Measurements from ENCODE around the gene PSMB7.
"Not testable (repeated sequence)": the region's sequence is repeated elsewhere in the genome, so short reads cannot be mapped to it uniquely, and the experiment has no call there.

The PSMB7 gene

GRCh38 chr9:124442826-124443225 lies 27.6 kb upstream of the PSMB7 start:
- DNase-seq, result no peak

GRCh38 chr9:124442379-124442778 lies 27.1 kb upstream of the PSMB7 start:
- DNase-seq, result no peak

DNA sequence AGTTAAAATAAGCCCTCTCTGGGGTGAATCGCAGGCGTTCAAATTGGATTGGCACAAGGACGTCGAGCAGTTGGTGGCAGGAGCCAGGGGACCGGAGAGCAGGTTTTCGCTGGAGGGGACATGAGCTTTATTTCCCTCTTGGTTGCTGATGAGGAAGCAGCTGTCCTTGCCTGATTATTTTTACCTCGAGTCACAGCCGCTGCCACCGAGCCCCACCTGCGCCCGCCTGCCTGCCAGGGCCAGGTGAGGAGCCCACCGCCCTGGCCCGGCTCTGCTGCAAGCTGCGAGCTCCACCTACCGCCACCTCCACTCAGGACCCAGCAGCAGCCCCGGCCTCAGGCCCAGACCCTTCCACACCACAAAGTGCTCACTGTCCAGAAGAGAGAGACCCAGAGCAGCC lies 26.0 kb upstream of the PSMB7 start:
- no peak for DNase-seq

- no peak for DNase-seq
These were observed 25.5 kb upstream of the PSMB7 start for GRCh38 chr9:124440786-124441185.

DNA sequence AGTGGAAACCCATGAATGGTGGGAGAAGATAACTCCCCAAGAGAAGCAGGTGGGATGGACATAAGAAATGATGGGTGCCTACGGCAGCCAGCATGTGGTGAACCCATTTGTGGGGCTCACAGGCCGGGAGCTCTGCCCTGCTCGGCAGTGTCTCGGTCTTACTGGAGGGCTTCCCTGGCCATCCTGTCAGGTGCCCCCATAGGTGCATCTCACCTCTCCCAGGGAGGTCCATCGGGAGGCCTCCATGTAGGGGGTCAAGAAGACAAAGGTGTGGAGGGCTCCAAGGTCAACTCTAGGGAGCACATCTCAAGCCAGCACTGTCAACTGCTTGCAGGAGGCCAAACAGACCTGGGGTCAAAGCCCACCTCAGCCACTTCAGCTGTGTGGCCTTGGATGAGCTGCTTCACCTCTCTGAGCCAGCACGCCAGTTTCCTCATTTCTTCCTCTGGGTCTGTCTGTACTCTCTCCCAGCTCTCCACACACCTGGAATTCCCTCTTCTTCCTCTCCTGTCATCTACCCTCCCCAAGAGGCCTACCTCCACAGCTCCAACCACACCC lies 24.5 kb upstream of the PSMB7 start:
- no peak for DNase-seq

GRCh38 chr9:124439086-124439485 lies 23.8 kb upstream of the PSMB7 start:
- no peak for DNase-seq

DNA sequence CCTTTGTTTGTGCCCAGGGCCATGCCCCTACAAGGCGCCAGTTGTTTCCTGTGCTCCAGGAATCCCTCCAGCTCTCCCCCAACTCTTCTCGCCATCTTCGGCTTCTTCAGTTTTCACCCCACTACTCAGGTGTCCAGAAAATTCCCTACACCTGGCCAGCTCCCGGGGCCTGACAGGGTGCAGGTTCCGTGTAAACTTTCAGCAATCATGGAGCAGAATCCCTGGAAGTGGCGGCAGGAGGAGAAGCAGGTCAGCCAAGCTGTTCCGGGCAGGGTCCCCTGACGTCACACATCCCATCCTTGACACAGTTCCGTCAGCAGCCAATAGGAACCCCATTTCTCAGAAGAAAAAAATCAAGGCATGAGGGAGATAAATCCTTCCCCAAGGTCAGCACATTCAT lies 22.8 kb upstream of the PSMB7 start:
- DNase-seq, result no peak

DNA sequence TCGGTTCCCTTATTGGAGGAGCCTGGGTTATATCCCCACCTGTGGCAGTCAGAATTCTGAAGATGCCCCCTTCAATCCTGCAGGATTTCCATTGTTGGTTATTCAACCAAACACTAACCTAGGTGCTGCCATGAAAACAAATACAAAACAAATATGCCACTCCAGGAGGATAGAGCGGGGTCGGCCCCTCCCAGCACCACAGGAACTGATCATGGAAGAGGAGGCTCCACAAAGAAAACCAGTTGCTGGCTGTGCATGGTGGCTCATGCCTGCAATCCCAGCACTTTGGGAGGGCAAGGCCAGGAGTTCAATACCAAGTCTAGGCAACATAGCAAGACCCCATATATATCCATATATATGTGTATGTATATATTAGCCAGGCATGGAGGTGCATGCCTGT lies 21.8 kb upstream of the PSMB7 start:
- no peak for DNase-seq

DNA sequence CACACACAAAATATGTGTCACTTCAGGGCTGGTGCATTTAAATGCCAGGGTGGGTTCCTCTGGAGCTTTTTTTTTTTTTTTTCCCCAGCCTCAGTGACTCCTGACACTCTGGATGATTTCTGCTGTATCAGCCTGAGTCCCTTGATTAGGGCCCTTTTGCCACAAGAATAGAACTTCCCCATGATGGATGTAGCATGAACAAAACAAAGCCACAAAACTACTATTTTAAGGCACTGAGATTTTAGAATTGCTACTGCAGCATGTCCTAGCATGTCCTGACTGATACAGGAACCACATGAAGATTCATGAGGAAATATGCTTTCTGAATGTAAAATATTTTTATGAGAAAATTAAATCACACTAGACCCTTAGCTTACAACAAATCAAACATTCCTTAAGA lies 21.1 kb upstream of the PSMB7 start:
- DNase-seq, result no peak

DNA sequence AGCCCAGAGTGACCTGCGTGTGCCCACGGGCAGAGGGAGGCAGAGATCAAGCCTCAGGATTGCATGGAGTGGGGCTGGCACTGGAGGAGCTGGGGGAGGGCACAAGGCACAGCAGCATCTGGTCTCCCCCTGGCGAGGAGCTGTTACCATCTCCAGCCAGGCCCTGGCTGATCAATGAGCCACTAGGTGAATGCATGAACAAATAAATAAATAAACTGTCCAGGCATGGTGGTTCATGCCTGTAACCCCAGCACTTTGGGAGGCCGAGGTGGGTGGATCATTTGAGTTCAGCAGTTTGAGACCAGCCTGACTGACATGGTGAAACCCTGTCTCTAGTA lies 14.3 kb upstream of the PSMB7 start:
- no peak for DNase-seq

GRCh38 chr9:124428751-124429529 lies 13.7 kb upstream of the PSMB7 start:
- no peak for DNase-seq

GRCh38 chr9:124427281-124427680 lies 12.0 kb upstream of the PSMB7 start:
- DNase-seq, result no peak

- no peak for DNase-seq
These were observed 11.1 kb upstream of the PSMB7 start for GRCh38 chr9:124426361-124426760.

- not testable (repeated sequence) for DNase-seq
These were observed 10.5 kb upstream of the PSMB7 start for GRCh38 chr9:124425733-124426132.

- DNase-seq, result no peak
These were observed 8.3 kb upstream of the PSMB7 start for GRCh38 chr9:124423591-124423990.

GRCh38 chr9:124423155-124423554 lies 7.9 kb upstream of the PSMB7 start:
- DNase-seq, result no peak

- no peak for DNase-seq
These were observed 5.8 kb upstream of the PSMB7 start for GRCh38 chr9:124420991-124421543.

DNA sequence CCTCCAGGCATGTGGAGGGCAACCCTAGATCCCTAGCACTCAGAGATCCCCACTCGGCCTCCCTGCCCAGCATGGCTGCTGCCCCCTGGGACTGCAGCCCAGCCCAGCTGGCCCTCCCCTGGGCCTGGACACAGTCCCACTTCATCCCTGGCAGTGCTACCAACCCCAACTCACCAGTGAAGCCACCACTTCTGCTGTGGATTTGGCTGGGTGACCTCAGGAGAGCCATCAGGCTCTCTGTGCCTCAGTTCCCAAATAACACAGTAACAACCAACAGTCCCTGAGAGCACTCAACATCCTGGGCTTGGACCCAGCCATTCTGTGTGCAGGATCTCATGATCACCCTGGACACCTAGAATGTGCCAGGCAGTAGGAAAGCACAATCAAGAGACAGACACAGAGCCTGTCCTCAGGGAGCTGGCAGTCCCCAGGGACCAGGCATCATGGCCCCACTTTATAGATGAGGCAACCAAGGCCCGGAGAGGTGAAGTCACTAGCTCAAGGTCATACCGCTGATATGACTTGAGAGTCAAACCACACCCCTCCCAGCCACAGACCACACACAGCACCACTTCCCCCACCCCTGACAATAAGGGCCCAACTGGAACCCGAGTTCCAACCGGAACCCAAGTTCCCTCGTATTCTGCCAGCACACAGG lies 4.7 kb upstream of the PSMB7 start:
- DNase-seq, result no peak

- DNase-seq, result no peak
These were observed 726 bp upstream of the PSMB7 start for GRCh38 chr9:124415852-124416484.

GRCh38 chr9:124414612-124415011 lies 630 bp downstream of the PSMB7 start:
- no peak for DNase-seq

DNA sequence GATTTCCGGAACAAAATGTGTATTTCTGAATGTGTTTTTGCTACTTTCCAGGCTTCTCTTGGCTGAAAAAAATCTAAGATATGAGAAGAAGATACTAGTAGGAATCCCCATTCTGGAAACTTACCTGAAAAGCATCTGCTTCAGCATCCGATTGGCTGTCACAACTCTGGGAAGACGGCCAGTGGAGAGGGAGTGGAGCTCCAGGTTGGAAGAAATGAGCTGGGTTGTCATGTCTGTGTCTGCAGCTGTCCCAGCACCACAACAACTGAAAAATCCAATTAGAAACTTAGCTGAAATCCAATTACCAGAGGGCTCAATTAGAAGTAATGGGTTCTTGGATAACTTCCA lies 3.0 kb downstream of the PSMB7 start:
- DNase-seq, result no peak

GRCh38 chr9:124411514-124412227 lies 3.6 kb downstream of the PSMB7 start:
- DNase-seq, result no peak

GRCh38 chr9:124410321-124410913 lies 4.8 kb downstream of the PSMB7 start:
- DNase-seq, result no peak
